OCI-LY3 (cell line): ENCODE measurements around the gene MIEF1.

Source experiments
- H2AFZ ChIP-seq: fragments of 200-600, 300-600 bp; shearing (Covaris generic); 2 replicates; pipeline ENCODE4 v1.6.0; 2014; ENCODE audit warnings: antibody characterized with exemption, low read depth, low read length
- H3K27ac ChIP-seq: fragments of 200-600, 300-600 bp; sonication (generic); 2 replicates; pipeline ENCODE4 v1.5.1; 2014; ENCODE audit warnings: mild to moderate bottlenecking, low read length, moderate library complexity, mixed read lengths
- H3K27me3 ChIP-seq: fragments of 200-600, 300-600 bp; sonication (generic); 2 replicates; pipeline ENCODE4 v1.6.1; 2014; ENCODE audit warnings: low read depth, low read length, mixed read lengths
- H3K36me3 ChIP-seq: fragments of 200-600, 300-600 bp; sonication (generic); replicated peaks from 2 replicates; pipeline ENCODE3; 2014; ENCODE audit warnings: low read depth, low read length, mixed read lengths
- H3K4me1 ChIP-seq: fragments of 300-600, 200-600 bp; sonication (generic); 2 replicates; pipeline ENCODE4 v1.6.1; 2014; ENCODE audit warnings: low read length, mixed read lengths
- H3K4me2 ChIP-seq: fragments of 200-600, 300-600 bp; sonication (generic); 2 replicates; pipeline ENCODE4 v1.6.1; 2014; ENCODE audit warnings: low read length, mixed read lengths
- H3K4me3 ChIP-seq: fragments of 300-600, 200-600 bp; sonication (generic); 2 replicates; pipeline ENCODE4 v1.5.1; 2014; ENCODE audit warnings: antibody characterized with exemption, mild to moderate bottlenecking, low read length, moderate library complexity
- H3K79me2 ChIP-seq: fragments of 300-600, 200-600 bp; shearing (Covaris generic); 2 replicates; pipeline ENCODE4 v1.6.1; 2014; ENCODE audit warnings: mild to moderate bottlenecking, low read length, mixed read lengths
- H3K9ac ChIP-seq: fragments of 300-600, 200-600 bp; shearing (Covaris generic); 2 replicates; pipeline ENCODE4 v1.6.0; 2014; ENCODE audit warnings: mild to moderate bottlenecking, low read length, moderate library complexity
- H3K9me3 ChIP-seq: fragments of 200-600, 300-600 bp; shearing (Covaris generic); 2 replicates; pipeline ENCODE4 v1.6.1; 2014; ENCODE audit warnings: low read length, mixed read lengths; ENCODE audit not compliant: insufficient read depth
- H4K20me1 ChIP-seq: fragments of 200-600, 300-600 bp; sonication (generic); 2 replicates; pipeline ENCODE4 v1.6.1; 2016; ENCODE audit warnings: low read length, mixed read lengths; ENCODE audit not compliant: insufficient read depth
- EZH2phosphoT487 ChIP-seq: fragments of 200-600 bp; shearing (Covaris generic); IDR thresholded peaks from 2 replicates; pipeline ENCODE4 v1.6.1; 2018; ENCODE audit warnings: antibody characterized with exemption, mixed run types, low read depth
- TF ChIP-seq, protein P1 (sequence below): fragments of 200-600, 300-600 bp; sonication (generic); IDR thresholded peaks from 2 replicates; pipeline ENCODE4 v1.5.1; 2014; ENCODE audit warnings: antibody characterized with exemption, low read length, low read depth

MIEF1 gene

DNA sequence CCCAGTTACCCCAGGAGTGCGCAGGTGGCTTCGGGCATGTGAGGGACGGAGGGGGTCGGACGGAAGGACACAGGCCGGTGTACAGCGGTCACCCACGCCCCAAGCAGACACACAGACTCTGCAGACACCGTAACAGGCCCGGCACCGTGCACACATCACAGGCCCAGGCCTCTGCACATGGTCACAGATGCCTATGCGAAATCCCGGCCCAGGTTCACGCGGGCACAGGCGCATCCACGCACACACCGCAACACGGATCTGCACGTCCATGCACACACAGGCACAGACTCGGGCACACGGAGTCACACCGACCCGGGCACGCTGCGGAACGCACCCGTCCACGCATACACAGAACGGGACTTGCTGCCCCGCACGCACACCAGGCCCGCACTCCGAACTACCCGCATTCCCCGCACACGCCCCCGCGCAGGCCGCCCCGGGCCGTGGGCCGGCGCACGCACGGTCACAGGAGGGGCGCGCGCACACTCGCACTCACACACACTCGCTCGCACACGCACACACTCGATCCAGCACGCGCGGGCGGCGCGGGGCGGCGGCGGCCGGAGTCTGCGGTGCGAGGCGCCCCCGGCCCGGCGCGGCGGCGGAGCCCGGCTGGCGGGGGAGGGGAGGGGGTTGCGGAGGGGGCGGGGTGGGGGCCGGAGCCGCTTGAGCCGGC, 45.4 kb upstream of the MIEF1 start, which contains the start of gene MGAT3:
Gene MGAT3 (plus strand): TSS at position 491 of the 676 bp plus-strand sequence. CDS start 30,336 bp downstream, outside the sequence.
- Histone ChIP-seq H3K9ac (peak within 1 kb of the TSS; percentile 97), H3K4me1 (peaks cover 78% of the 10 kb centered on the region), H3K79me2 (peaks cover 96% of the 10 kb centered on the region), H2AFZ (no peak within 1 kb of the TSS), H3K27ac (peak within 1 kb of the TSS; percentile 95), H3K36me3 (peaks cover 50% of the 10 kb centered on the region), H3K4me2 (peak within 1 kb of the TSS; percentile 96), H3K9me3 (no peaks in the 10 kb centered on the region), H3K27me3 (no peaks in the 10 kb centered on the region), H4K20me1 (peaks cover 50% of the 10 kb centered on the region), H3K4me3 (peak within 1 kb of the TSS; percentile 86)
- TF ChIP-seq EZH2phosphoT487 = no peak

DNA sequence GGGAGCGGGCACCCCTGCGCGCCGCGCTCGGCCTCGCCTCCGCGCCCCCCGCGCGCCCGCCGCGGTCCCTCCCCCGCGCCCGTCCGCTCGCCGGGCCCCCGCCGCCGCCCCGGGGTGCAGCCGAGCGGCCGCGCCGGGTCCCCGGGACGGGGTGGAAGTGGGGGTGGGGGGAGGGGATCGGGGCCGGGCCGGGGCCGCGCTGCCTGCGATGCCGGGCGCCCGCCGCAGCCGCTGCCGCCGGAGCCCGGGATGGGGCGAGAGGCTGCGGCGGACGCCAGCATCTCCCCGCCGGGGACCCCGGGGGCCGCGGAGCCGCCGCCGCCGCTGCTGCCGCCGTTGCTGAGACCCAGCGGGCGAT, 44.9 kb upstream of the MIEF1 start:
- peak overlapping the region; percentile 96 for H3K4me2 ChIP-seq
- peaks cover 96% of the 10 kb centered on the region for H3K79me2 ChIP-seq
- peak overlapping the region; percentile 86 for H3K4me3 ChIP-seq
- H3K36me3 ChIP-seq = peaks cover 51% of the 10 kb centered on the region
- no peaks in the 10 kb centered on the region for H3K9me3 ChIP-seq
- TF ChIP-seq EZH2phosphoT487 = no peak
- TF ChIP-seq, protein P1, sequence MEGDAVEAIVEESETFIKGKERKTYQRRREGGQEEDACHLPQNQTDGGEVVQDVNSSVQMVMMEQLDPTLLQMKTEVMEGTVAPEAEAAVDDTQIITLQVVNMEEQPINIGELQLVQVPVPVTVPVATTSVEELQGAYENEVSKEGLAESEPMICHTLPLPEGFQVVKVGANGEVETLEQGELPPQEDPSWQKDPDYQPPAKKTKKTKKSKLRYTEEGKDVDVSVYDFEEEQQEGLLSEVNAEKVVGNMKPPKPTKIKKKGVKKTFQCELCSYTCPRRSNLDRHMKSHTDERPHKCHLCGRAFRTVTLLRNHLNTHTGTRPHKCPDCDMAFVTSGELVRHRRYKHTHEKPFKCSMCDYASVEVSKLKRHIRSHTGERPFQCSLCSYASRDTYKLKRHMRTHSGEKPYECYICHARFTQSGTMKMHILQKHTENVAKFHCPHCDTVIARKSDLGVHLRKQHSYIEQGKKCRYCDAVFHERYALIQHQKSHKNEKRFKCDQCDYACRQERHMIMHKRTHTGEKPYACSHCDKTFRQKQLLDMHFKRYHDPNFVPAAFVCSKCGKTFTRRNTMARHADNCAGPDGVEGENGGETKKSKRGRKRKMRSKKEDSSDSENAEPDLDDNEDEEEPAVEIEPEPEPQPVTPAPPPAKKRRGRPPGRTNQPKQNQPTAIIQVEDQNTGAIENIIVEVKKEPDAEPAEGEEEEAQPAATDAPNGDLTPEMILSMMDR = no peak
- peak overlapping the region; percentile 97 for H3K9ac ChIP-seq
- no peaks in the 10 kb centered on the region for H3K27me3 ChIP-seq
- H3K4me1 ChIP-seq = peaks cover 78% of the 10 kb centered on the region
- peak overlapping the region; percentile 95 for H3K27ac ChIP-seq
- H2AFZ ChIP-seq = no peak overlapping the region
- H4K20me1 ChIP-seq = peaks cover 45% of the 10 kb centered on the region

DNA sequence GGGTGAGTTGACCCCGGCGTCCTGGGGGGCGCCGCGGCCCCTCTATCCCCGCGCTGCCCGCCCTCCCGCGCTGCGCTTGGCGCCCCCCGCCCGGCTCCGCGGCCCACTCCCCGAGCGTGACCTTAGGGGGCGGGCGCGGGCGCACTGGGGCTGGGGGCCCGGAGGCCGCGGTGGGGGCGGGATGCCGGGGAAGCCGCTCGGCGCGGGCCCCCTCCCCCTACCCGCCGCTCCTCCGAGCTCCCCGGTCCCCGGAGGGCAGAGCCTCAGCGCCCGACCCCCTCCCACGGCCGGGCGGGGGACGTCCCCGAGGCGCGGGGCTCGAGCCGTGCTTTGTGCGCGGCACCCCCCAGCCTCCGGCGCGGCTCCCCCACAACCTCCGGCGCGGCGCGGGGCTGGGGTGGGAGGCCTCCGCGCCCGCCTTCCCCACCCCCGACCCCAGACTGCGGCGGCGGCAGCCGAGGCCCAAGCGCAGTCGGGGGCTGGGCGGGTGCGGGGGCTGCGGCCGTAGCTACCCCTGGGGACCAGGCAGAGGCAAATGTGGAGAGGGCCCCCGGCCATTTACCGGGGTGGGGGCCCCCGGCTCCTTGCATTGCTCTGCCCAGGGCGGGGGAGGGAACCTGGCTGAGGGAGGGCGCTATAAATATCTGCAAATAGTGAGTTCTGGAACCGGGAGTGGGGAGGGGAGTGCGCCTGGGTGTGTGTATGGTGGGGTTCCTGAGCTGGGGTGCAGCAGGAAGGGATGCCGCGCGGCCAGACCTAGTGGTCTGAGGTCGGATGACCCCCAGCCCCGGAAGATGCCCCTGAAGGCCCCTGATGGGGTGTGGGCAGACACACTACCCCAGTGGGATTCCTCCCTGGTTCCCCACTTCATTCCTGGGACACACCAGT, 44.3 kb upstream of the MIEF1 start:
- H3K36me3 ChIP-seq = peaks cover 48% of the 10 kb centered on the region
- H3K9me3 ChIP-seq = no peaks in the 10 kb centered on the region
- H2AFZ ChIP-seq = no peak overlapping the region
- H3K79me2 ChIP-seq = peaks cover 96% of the 10 kb centered on the region
- H3K4me2 ChIP-seq = peak overlapping the region; percentile 96
- peak overlapping the region; percentile 97 for H3K9ac ChIP-seq
- H4K20me1 ChIP-seq = peaks cover 39% of the 10 kb centered on the region
- peak overlapping the region; percentile 95 for H3K27ac ChIP-seq
- peaks cover 78% of the 10 kb centered on the region for H3K4me1 ChIP-seq
- TF ChIP-seq, protein P1 = peak; percentile 15; the same call in 1 of the 2 replicates
- no peak for TF ChIP-seq EZH2phosphoT487
- no peaks in the 10 kb centered on the region for H3K27me3 ChIP-seq
- H3K4me3 ChIP-seq = peak overlapping the region; percentile 86

DNA sequence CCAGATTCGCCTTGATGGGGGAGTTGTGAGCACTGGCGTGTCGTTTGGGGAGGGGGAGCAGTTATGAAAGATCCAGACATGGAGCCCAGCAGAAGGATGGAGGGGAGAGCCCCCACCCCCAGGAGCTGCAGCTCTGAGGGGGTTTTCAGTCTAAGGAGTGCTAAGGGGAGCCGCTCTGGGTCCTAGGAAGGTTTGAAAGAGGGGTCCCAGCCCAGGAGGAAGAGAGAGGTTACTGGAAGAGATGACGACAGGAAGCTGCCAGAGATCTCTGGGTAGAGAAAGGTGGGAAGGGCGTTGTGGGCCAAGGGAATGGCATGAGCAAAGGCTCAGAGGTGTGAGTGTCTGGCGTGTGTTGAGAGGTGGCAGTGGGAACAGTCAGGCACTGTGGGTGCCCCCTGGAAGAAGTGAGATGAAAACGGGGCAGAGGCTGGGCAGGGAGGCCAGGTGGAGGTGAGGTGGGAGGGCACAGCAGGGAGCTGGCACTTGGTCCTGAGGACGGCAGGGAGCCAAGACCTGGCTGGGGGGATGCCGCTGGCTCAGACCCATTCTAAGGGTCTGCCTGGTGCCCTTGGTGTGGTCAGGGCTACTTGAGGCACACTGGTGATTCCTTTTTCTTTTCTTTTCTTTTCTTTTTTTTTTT, 43.5 kb upstream of the MIEF1 start:
- Histone ChIP-seq H3K9ac (peak overlapping the region; percentile 97), H3K79me2 (peaks cover 96% of the 10 kb centered on the region), H2AFZ (no peak overlapping the region), H3K9me3 (no peaks in the 10 kb centered on the region), H4K20me1 (peaks cover 31% of the 10 kb centered on the region), H3K27ac (peak overlapping the region; percentile 95), H3K36me3 (peaks cover 44% of the 10 kb centered on the region), H3K4me1 (peaks cover 78% of the 10 kb centered on the region), H3K4me3 (peak overlapping the region; percentile 86), H3K27me3 (no peaks in the 10 kb centered on the region), H3K4me2 (peak overlapping the region; percentile 96)
- TF ChIP-seq, protein P1 = no peak
- TF ChIP-seq EZH2phosphoT487 = no peak
